ENCODE results near the gene GPR161.

The GPR161 gene

GRCh38 chr1:168081373-168082007 lies 55.2 kb downstream of the GPR161 start:
- Mint-ChIP-seq H3K36me3 (ENCODE audit: low read depth) (peaks cover 49% of the 10 kb centered on the region), H3K27me3 (ENCODE audit: low read depth) (no peaks in the 10 kb centered on the region), H3K4me3 (no peak overlapping the region), H3K9me3 (no peaks in the 10 kb centered on the region), H3K4me1 (peaks cover 14% of the 10 kb centered on the region), H3K27ac (peak overlapping the region in 2 of 3 experiments; percentile 3 to 9)
- no peak for TF ChIP-seq CTCF (IDR thresholded peaks at IDR 0.05; ENCODE audit: unreplicated experiment in 3 of 3)

GRCh38 chr1:168079761-168080160 lies 57.0 kb downstream of the GPR161 start:
- TF ChIP-seq CTCF (IDR thresholded peaks at IDR 0.05; ENCODE audit: unreplicated experiment in 3 of 3), result no peak
- Mint-ChIP-seq H3K27ac (no peak overlapping the region), H3K4me1 (no peaks in the 10 kb centered on the region)

GRCh38 chr1:168069384-168069783 lies 67.3 kb downstream of the GPR161 start:
- no peaks in the 10 kb centered on the region for H3K9me3 Mint-ChIP-seq
- H3K27ac Mint-ChIP-seq, result no peak overlapping the region
- TF ChIP-seq CTCF (IDR thresholded peaks at IDR 0.05; ENCODE audit: unreplicated experiment in 3 of 3), result no peak
- no peaks in the 10 kb centered on the region for H3K27me3 Mint-ChIP-seq (ENCODE audit: low read depth)
- H3K4me1 Mint-ChIP-seq, result no peaks in the 10 kb centered on the region
- H3K36me3 Mint-ChIP-seq (ENCODE audit: low read depth), result peaks cover 61% of the 10 kb centered on the region
- no peak overlapping the region for H3K4me3 Mint-ChIP-seq

More at GRCh38 chr1:168079761-168080160, 57.0 kb downstream of the GPR161 start:
- Mint-ChIP-seq H3K36me3 (ENCODE audit: low read depth) (peaks cover 49% of the 10 kb centered on the region), H3K4me3 (no peak overlapping the region), H3K9me3 (no peaks in the 10 kb centered on the region), H3K27me3 (ENCODE audit: low read depth) (no peaks in the 10 kb centered on the region)

- TF ChIP-seq CTCF (IDR thresholded peaks at IDR 0.05; ENCODE audit: unreplicated experiment in 3 of 3), result no peak
- H3K9me3 Mint-ChIP-seq, result no peaks in the 10 kb centered on the region
- no peak overlapping the region for H3K4me3 Mint-ChIP-seq
- peaks cover 40% of the 10 kb centered on the region for H3K36me3 Mint-ChIP-seq (ENCODE audit: low read depth)
- no peak overlapping the region for H3K27ac Mint-ChIP-seq
- no peaks in the 10 kb centered on the region for H3K27me3 Mint-ChIP-seq (ENCODE audit: low read depth)
- H3K4me1 Mint-ChIP-seq, result no peaks in the 10 kb centered on the region
Observed at GRCh38 chr1:168065506-168065905, 71.2 kb downstream of the GPR161 start.

DNA sequence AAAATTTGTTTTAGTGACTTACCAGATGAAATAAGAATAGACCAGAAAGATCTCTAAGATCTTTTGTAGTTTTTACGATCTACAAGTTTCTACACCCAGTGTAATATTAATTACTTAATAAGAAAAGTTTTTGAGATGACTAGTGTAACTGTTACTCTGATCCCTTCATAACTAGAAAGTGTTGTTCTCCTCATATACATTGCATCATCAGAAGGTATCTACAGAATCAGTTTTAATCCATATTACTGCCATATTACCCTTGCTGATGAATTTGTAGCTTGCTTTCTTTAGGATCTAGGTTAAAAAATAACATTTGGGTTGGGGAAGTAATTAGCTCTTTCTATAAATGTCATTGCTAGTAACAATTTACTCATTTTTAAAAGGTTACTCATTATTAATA lies 72.5 kb downstream of the GPR161 start:
- H3K9me3 Mint-ChIP-seq, result no peaks in the 10 kb centered on the region
- TF ChIP-seq CTCF (IDR thresholded peaks at IDR 0.05; ENCODE audit: unreplicated experiment in 3 of 3), result no peak
- H3K4me3 Mint-ChIP-seq, result no peak overlapping the region
- H3K27me3 Mint-ChIP-seq (ENCODE audit: low read depth), result no peaks in the 10 kb centered on the region
- peaks cover 37% of the 10 kb centered on the region for H3K36me3 Mint-ChIP-seq (ENCODE audit: low read depth)
- H3K27ac Mint-ChIP-seq, result no peak overlapping the region
- H3K4me1 Mint-ChIP-seq, result no peaks in the 10 kb centered on the region

GRCh38 chr1:168057921-168058320 lies 78.8 kb downstream of the GPR161 start:
- Mint-ChIP-seq H3K4me3 (no peak overlapping the region), H3K27ac (no peak overlapping the region), H3K36me3 (ENCODE audit: low read depth) (peaks cover 16% of the 10 kb centered on the region), H3K27me3 (ENCODE audit: low read depth) (no peaks in the 10 kb centered on the region), H3K9me3 (no peaks in the 10 kb centered on the region), H3K4me1 (no peaks in the 10 kb centered on the region)
- TF ChIP-seq CTCF (IDR thresholded peaks at IDR 0.05; ENCODE audit: unreplicated experiment in 3 of 3), result no peak
